RWPE2 (cell line): Measurements from ENCODE around the gene CPEB1.
"Not testable (repeated sequence)": the region's sequence is repeated elsewhere in the genome, so short reads cannot be mapped to it uniquely, and the experiment has no call there.

Experiments
- ATAC-seq: fragments of 200-7000 bp; cut with Tn5 transposase; 3 replicates; pipeline ENCODE4 v1.9.1; 2021; ENCODE audit warnings: low read depth
- DNase-seq: peaks from one replicate; pipeline ENCODE4 v3.0.0-alpha.2; 2020; ENCODE audit warnings: low spot score
- H3K27ac ChIP-seq: fragments of 450-650 bp; 2 replicates; pipeline ENCODE4 v1.5.1; 2017; ENCODE audit warnings: mild to moderate bottlenecking; ENCODE audit not compliant: poor library complexity, severe bottlenecking
- H3K27me3 ChIP-seq: fragments of 250-450 bp; sonication (Bioruptor Pico); 2 replicates; pipeline ENCODE4 v1.5.1; 2021; ENCODE audit warnings: mild to moderate bottlenecking, moderate library complexity; ENCODE audit not compliant: insufficient read depth, poor library complexity, severe bottlenecking
- H3K36me3 ChIP-seq: fragments of 250-450 bp; sonication (Bioruptor Pico); 2 replicates; pipeline ENCODE4 v1.5.1; 2020; ENCODE audit warnings: low read depth, mild to moderate bottlenecking, moderate library complexity
- H3K4me1 ChIP-seq: fragments of 250-450 bp; sonication (Bioruptor Pico); 2 replicates; pipeline ENCODE4 v1.5.1; 2021; ENCODE audit warnings: mild to moderate bottlenecking, moderate library complexity; ENCODE audit not compliant: insufficient read depth, poor library complexity, severe bottlenecking
- H3K4me3 ChIP-seq: fragments of 250-450 bp; sonication (Bioruptor Pico); 2 replicates; pipeline ENCODE4 v1.5.1; 2021; ENCODE audit warnings: mild to moderate bottlenecking, moderate library complexity; ENCODE audit not compliant: severe bottlenecking
- H3K9me3 ChIP-seq: fragments of 250-450 bp; sonication (Bioruptor Pico); 2 replicates; pipeline ENCODE4 v1.5.1; 2021; ENCODE audit warnings: mild to moderate bottlenecking, moderate library complexity; ENCODE audit not compliant: severe bottlenecking
- TF ChIP-seq, protein P1 (sequence below): fragments of 450-650 bp; IDR thresholded peaks from one replicate; pipeline ENCODE4 v1.5.1; 2017; ENCODE audit warnings: mild to moderate bottlenecking, moderate library complexity; ENCODE audit not compliant: poor library complexity, severe bottlenecking

Gene CPEB1

GRCh38 chr15:82530606-82531379 lies 116.4 kb downstream of the CPEB1 start:
- H3K36me3 ChIP-seq, result peaks cover 24% of the 10 kb centered on the region
- H3K27ac ChIP-seq, result no peak overlapping the region
- H3K4me3 ChIP-seq, result peak overlapping the region; percentile 7
- TF ChIP-seq, protein P1, sequence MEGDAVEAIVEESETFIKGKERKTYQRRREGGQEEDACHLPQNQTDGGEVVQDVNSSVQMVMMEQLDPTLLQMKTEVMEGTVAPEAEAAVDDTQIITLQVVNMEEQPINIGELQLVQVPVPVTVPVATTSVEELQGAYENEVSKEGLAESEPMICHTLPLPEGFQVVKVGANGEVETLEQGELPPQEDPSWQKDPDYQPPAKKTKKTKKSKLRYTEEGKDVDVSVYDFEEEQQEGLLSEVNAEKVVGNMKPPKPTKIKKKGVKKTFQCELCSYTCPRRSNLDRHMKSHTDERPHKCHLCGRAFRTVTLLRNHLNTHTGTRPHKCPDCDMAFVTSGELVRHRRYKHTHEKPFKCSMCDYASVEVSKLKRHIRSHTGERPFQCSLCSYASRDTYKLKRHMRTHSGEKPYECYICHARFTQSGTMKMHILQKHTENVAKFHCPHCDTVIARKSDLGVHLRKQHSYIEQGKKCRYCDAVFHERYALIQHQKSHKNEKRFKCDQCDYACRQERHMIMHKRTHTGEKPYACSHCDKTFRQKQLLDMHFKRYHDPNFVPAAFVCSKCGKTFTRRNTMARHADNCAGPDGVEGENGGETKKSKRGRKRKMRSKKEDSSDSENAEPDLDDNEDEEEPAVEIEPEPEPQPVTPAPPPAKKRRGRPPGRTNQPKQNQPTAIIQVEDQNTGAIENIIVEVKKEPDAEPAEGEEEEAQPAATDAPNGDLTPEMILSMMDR, result peak; percentile 99
- H3K27me3 ChIP-seq, result no peaks in the 10 kb centered on the region
- peak; percentile 86 for DNase-seq
- no peaks in the 10 kb centered on the region for H3K9me3 ChIP-seq
- ATAC-seq, result peak; percentile 69
- no peaks in the 10 kb centered on the region for H3K4me1 ChIP-seq

- Histone ChIP-seq H3K9me3 (no peaks in the 10 kb centered on the region), H3K4me3 (no peak overlapping the region), H3K27ac (no peak overlapping the region), H3K27me3 (no peaks in the 10 kb centered on the region), H3K36me3 (peaks cover 16% of the 10 kb centered on the region), H3K4me1 (no peaks in the 10 kb centered on the region)
- ATAC-seq (no peak), DNase-seq (peak; percentile 45)
- TF ChIP-seq, protein P1, result no peak
Observed at GRCh38 chr15:82530006-82530405, 117.2 kb downstream of the CPEB1 start.

- not testable (repeated sequence) for H3K4me3 ChIP-seq, H3K27me3 ChIP-seq, H3K36me3 ChIP-seq, ATAC-seq, H3K4me1 ChIP-seq, DNase-seq, H3K9me3 ChIP-seq, H3K27ac ChIP-seq
Observed at GRCh38 chr15:82513587-82513986, 133.6 kb downstream of the CPEB1 start.

DNA sequence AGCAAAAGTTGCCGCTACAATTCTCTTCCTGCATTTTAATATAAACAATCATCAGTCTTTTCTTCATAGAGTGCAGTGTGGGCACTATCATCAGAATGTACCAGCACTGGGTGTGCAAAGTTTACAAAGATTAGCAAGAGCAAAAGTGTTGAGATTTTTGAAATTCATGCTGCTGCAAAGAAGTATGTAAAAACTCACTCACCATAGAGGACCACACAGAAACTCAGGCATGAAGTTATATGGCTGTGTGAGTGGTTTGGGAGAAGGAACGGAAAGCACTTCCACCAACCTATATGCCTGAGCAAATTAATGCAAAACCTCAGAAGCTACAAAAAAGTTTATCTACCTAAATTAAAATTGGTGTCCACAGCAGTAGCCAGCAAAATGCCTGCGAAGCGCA lies 139.5 kb downstream of the CPEB1 start:
- not testable (repeated sequence) for H3K4me1 ChIP-seq, H3K36me3 ChIP-seq, H3K27ac ChIP-seq, H3K27me3 ChIP-seq, H3K9me3 ChIP-seq, H3K4me3 ChIP-seq, DNase-seq, ATAC-seq

DNA sequence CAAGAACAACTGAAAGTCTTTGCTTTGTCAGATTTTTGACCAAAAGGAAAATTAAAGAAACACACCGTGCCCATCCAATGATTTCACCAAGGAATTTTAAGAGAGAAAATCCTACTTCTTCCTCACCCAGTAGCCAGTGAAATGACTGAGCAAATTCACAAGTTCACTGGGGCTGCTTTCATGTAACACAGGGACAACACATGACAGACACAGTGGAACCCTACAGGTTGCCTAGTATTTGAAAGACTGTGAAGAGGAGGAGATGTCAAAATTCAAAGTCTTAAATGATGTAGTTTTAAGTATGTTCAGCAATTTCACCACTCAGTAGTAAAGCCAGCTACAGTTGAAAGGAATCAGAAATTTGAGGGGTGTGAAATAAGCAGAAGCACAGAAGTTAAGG lies 140.1 kb downstream of the CPEB1 start:
- H3K9me3 ChIP-seq, DNase-seq, H3K4me1 ChIP-seq, H3K36me3 ChIP-seq, ATAC-seq, H3K4me3 ChIP-seq, H3K27ac ChIP-seq, H3K27me3 ChIP-seq: not testable (repeated sequence)

GRCh38 chr15:82505842-82506241 lies 141.3 kb downstream of the CPEB1 start:
- not testable (repeated sequence) for H3K27me3 ChIP-seq, H3K4me1 ChIP-seq, H3K36me3 ChIP-seq, H3K4me3 ChIP-seq, H3K9me3 ChIP-seq, H3K27ac ChIP-seq, DNase-seq
- ATAC-seq, result peak; percentile 62

DNA sequence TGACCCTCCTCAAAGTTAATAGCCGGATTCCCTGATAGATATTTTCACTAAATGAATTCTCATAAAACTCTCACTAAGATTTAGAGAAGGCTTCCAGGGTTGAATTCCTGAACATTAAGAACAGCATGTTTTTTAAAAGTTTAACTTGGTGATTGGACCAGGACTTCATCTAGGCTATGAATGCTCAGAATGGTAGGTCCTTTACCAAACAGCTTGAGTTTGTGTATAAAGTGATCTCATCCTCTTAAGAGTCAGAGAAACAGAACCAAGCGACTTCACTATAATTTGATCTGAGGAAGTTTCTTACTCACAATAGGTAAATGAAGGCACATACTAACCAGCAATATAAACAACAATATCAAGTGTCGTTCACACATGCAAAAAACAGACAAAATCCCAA lies 143.1 kb downstream of the CPEB1 start:
- DNase-seq, H3K4me1 ChIP-seq, H3K9me3 ChIP-seq, H3K36me3 ChIP-seq, H3K27ac ChIP-seq, ATAC-seq, H3K4me3 ChIP-seq, H3K27me3 ChIP-seq: not testable (repeated sequence)

DNA sequence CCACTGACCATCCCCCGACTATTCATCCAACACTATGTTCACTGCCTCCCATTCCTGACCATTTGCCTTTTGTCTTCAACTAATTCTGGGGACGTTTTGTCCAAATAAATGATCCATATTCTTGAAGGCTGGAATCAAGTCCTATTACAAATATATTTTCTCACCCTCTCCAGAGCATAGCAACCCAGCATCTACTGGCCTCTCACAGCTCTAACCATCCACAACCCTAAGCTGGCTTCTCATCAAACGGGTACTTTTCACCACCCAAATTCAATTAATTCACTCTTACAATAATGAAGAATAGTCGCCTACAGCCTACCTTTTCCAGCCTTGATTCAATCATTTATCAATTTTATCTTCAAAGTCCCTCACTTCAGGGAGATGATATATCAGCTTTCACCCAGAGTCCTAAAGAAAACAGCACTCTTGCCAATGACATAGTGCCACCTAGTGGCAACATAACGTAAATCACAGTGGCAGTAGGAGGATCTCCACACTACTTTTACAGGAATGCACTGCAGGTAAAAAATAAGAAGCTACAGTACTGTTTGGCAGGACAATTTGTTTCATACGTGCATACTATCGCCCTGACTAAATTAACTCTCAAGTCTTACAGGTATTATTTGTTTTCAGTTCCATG lies 144.3 kb downstream of the CPEB1 start:
- not testable (repeated sequence) for DNase-seq, H3K4me1 ChIP-seq, H3K27ac ChIP-seq, H3K4me3 ChIP-seq, H3K36me3 ChIP-seq, H3K27me3 ChIP-seq, H3K9me3 ChIP-seq
- peak; percentile 75 for ATAC-seq

DNA sequence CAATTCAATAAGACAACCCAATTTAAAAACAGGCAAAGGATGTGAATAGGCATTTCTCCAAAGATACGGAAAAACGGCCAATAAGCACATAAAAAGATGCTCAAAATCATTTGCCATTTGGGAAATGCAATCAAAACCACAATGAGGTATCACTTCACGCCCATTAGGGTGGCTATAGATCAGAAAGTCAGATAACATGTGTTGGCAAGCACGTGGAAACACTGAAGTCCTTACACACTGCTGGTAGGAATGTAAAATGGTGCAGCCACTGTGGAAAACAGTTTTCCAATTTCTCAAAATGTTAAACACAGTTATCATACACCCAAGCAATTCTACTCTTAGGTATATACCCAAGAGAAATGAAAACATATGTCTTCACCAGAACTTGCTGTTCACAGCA lies 146.4 kb downstream of the CPEB1 start:
- DNase-seq, H3K27ac ChIP-seq, H3K36me3 ChIP-seq, H3K9me3 ChIP-seq, H3K4me3 ChIP-seq, H3K27me3 ChIP-seq, ATAC-seq, H3K4me1 ChIP-seq: not testable (repeated sequence)

GRCh38 chr15:82497978-82498377 lies 149.2 kb downstream of the CPEB1 start:
- not testable (repeated sequence) for H3K27ac ChIP-seq, DNase-seq, ATAC-seq, H3K4me3 ChIP-seq, H3K27me3 ChIP-seq, H3K9me3 ChIP-seq, H3K36me3 ChIP-seq, H3K4me1 ChIP-seq
